ENCODE data around the gene RASIP1. TPM values are rescaled to one million over a fixed set of nuclear protein-coding genes. Genes with fewer than 3 reads are reported as not detected.

Gene RASIP1
- total RNA-seq, 1 donor from 2014 or later, result 0.43 TPM

DNA sequence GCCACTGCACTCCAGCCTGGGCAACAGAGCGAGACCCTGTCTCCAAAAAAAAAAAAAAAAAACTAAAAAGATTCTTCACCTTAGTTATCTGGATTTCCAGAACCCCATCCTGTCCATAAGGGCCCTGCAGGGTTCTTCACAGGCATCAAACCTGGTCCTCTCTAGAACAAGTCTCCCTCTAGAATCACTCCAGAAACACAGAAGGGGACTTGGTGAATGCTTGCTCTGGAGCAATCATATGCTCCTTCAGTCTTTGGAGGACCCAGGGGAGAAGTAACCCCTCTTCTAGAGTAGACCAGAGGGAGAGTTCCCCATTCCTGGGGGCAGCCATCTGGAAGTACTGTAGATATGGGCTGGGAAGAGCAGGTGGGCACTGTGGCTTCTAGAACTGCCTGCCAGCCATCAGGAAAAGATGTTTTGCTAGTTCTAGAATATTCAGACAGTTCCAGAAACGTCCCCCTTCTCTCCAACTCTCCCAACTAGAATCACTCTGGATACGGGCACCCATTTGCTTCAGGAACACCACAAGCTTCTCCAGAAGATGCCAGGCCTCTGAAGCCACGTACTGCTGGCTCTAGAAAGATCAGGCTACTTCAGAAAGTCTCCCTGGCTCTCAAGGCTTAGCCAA, 9.3 kb upstream of the RASIP1 start:
- Mint-ChIP-seq H3K4me3 (ENCODE audit: unreplicated experiment) (no peak overlapping the region), H3K9me3 (ENCODE audit: unreplicated experiment) (no peaks in the 10 kb centered on the region), H3K27me3 (ENCODE audit: unreplicated experiment) (peaks cover 15% of the 10 kb centered on the region), H3K27ac (ENCODE audit: unreplicated experiment) (no peak overlapping the region), H3K4me1 (ENCODE audit: unreplicated experiment) (peaks cover 13% of the 10 kb centered on the region), H3K36me3 (ENCODE audit: unreplicated experiment) (no peaks in the 10 kb centered on the region)
- no peak for DNase-seq (ENCODE audit: extremely low spot score, unreplicated experiment)
- no peak for TF ChIP-seq CTCF (IDR thresholded peaks at IDR 0.05)

DNA sequence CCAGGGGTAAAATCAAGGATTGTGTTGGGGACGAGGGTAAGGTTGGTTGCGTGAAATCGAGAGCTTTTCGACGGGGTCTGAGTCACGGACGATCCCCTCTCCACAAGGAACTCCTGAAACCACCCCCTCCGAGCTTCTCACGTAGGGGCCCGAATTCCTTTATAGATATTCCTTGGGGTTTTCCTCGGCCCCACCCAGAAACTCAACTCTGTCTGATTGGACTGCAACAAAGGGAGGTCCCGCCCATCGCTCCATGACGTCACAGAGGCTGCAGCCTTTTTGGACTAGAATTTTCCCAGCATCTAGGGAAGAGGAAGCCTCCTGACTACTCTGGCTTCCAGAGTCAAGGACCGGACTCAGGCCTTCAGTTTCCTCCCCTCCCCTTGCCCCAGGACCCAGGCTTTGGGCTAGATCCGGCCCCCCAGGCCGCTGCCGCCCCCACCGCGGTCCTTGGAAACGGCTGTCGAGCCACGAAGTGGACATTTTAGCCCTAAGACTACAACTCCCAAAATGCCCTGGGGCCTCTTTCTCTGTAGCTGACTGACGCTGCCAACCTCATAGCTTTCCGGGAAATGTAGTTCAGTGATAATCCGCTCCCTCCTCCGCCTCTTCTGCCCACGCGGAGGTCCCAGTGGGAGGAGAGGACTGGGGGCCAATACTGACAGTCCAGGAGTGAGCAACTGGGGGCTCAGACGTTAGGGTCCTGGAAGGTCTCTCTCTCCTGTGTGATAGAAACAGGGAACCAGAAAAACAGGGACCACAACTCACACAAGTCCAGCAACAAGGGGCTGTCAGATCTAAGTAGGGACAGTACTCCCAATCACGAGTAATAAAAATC, 6.5 kb upstream of the RASIP1 start, which contains the start of gene IZUMO1:
IZUMO1 (minus strand) TSS at position 172 of the 838 bp plus-strand sequence. CDS start 1,050 bp downstream, outside the sequence.
- peak within 1 kb of the TSS; percentile 69 for H3K27ac Mint-ChIP-seq (ENCODE audit: unreplicated experiment)
- peaks cover 7% of the 10 kb centered on the region for H3K4me1 Mint-ChIP-seq (ENCODE audit: unreplicated experiment)
- no peaks in the 10 kb centered on the region for H3K36me3 Mint-ChIP-seq (ENCODE audit: unreplicated experiment)

GRCh38 chr19:48746110-48746509, 5.7 kb upstream of the RASIP1 start:
- no peak overlapping the region for H3K4me3 Mint-ChIP-seq (ENCODE audit: unreplicated experiment)
- no peaks in the 10 kb centered on the region for H3K36me3 Mint-ChIP-seq (ENCODE audit: unreplicated experiment)
- H3K27ac Mint-ChIP-seq (ENCODE audit: unreplicated experiment), result no peak overlapping the region
- peaks cover 5% of the 10 kb centered on the region for H3K4me1 Mint-ChIP-seq (ENCODE audit: unreplicated experiment)
- H3K27me3 Mint-ChIP-seq (ENCODE audit: unreplicated experiment), result peaks cover 1% of the 10 kb centered on the region
- TF ChIP-seq CTCF (IDR thresholded peaks at IDR 0.05), result no peak
- DNase-seq (ENCODE audit: extremely low spot score, unreplicated experiment), result no peak
- H3K9me3 Mint-ChIP-seq (ENCODE audit: unreplicated experiment), result no peaks in the 10 kb centered on the region

More for the DNA sequence above, 6.5 kb upstream of the RASIP1 start, which contains the start of gene IZUMO1:
- DNase-seq (ENCODE audit: extremely low spot score, unreplicated experiment), result peak; percentile 92
- peaks cover 4% of the 10 kb centered on the region for H3K27me3 Mint-ChIP-seq (ENCODE audit: unreplicated experiment)
- no peak for TF ChIP-seq CTCF (IDR thresholded peaks at IDR 0.05)
- H3K9me3 Mint-ChIP-seq (ENCODE audit: unreplicated experiment), result no peaks in the 10 kb centered on the region
- H3K4me3 Mint-ChIP-seq (ENCODE audit: unreplicated experiment), result peak within 1 kb of the TSS; percentile 69

DNA sequence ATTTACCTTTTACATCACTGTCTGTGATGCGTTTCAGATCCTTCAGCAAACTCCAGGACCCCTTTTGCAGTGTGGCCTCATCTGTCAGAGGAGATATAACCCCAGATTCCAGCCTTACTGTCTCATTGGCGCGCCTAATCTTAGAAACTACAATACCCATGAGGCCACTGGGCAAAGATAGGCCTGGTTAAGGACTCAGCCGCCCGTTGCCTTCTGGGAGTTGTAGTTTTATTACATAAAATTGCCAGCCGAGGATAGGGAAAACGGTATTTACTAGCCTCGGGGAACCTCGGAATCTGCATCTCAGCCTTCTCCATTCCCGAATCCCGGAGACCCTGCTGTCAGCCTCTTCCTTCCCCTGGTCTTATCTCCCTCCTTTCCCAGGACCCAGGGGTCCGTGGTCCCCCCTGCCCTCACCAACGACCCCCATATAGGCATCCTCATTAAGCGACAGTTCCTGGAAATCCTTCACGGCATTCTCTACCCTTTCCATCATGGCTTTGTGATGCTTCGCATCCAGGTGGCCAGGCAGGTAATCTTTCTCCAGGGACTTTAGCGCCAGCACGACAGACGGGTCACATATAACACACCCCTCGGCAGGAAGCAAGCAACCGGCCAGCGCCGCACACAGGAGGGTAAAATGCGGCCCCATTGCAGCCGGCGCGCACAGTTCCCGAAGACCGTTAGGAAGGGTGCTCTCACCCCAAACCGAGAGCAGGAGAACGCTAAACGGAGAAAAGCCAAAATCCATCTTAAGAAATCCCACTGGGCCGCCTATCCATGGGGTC, 5.0 kb upstream of the RASIP1 start:
- H3K4me3 Mint-ChIP-seq (ENCODE audit: unreplicated experiment), result no peak overlapping the region
- no peak for DNase-seq (ENCODE audit: extremely low spot score, unreplicated experiment)
- no peaks in the 10 kb centered on the region for H3K36me3 Mint-ChIP-seq (ENCODE audit: unreplicated experiment)
- no peak overlapping the region for H3K27ac Mint-ChIP-seq (ENCODE audit: unreplicated experiment)
- no peak for TF ChIP-seq CTCF (IDR thresholded peaks at IDR 0.05)
- H3K27me3 Mint-ChIP-seq (ENCODE audit: unreplicated experiment), result no peaks in the 10 kb centered on the region
- H3K9me3 Mint-ChIP-seq (ENCODE audit: unreplicated experiment), result no peaks in the 10 kb centered on the region
- peaks cover 4% of the 10 kb centered on the region for H3K4me1 Mint-ChIP-seq (ENCODE audit: unreplicated experiment)
